HL-60 (cell line): ENCODE data around the gene HS3ST3A1.

ENCODE experiments used
- DNase-seq, 2 experiments: peaks; one replicate each; pipeline ENCODE4 v3.0.0-alpha.2; 2010 to 2020; ENCODE audit warnings: low read depth in 1 of 2, low spot score in 1 of 2
- H3K27ac ChIP-seq: fragments of 250-450 bp; sonication (Bioruptor Pico); replicated peaks from 2 replicates; pipeline ENCODE4 v1.5.1; 2020; ENCODE audit warnings: mild to moderate bottlenecking, moderate library complexity
- H3K27me3 ChIP-seq: fragments of 250-450 bp; sonication (Bioruptor Pico); 2 replicates; pipeline ENCODE4 v1.5.1; 2021; ENCODE audit warnings: mild to moderate bottlenecking, moderate library complexity; ENCODE audit not compliant: insufficient read depth, poor library complexity, severe bottlenecking
- H3K4me3 ChIP-seq: replicated peaks from 2 replicates; pipeline ENCODE4 v1.5.1; 2011; ENCODE audit warnings: mild to moderate bottlenecking, control low read depth, low read length; ENCODE audit not compliant: insufficient read depth
- CTCF ChIP-seq: IDR thresholded peaks from one replicate; pipeline ENCODE4 v1.5.1; 2011; ENCODE audit warnings: low read length, control low read depth, inconsistent platforms; ENCODE audit not compliant: insufficient read depth
- GABPA ChIP-seq: IDR thresholded peaks from 2 replicates; pipeline ENCODE4 v1.6.1; 2012; ENCODE audit warnings: low read depth
- POLR2AphosphoS5 ChIP-seq: IDR thresholded peaks from 2 replicates; pipeline ENCODE4 v1.6.1; 2012; ENCODE audit warnings: low read depth
- SPI1 ChIP-seq: IDR thresholded peaks from 2 replicates; pipeline ENCODE4 v1.6.1; 2012; ENCODE audit warnings: low read depth, mild to moderate bottlenecking, borderline replicate concordance
- TF ChIP-seq, protein P1 (sequence below): IDR thresholded peaks from 2 replicates; pipeline ENCODE4 v1.6.1; 2012; ENCODE audit warnings: low read depth; ENCODE audit not compliant: insufficient replicate concordance

Gene HS3ST3A1

GRCh38 chr17:13635951-13636350, 34.2 kb upstream of the HS3ST3A1 start:
- H3K27me3 ChIP-seq, result no peaks in the 10 kb centered on the region
- TF ChIP-seq POLR2AphosphoS5 (no peak), GABPA (no peak), SPI1 (no peak), CTCF (no peak)
- TF ChIP-seq, protein P1, sequence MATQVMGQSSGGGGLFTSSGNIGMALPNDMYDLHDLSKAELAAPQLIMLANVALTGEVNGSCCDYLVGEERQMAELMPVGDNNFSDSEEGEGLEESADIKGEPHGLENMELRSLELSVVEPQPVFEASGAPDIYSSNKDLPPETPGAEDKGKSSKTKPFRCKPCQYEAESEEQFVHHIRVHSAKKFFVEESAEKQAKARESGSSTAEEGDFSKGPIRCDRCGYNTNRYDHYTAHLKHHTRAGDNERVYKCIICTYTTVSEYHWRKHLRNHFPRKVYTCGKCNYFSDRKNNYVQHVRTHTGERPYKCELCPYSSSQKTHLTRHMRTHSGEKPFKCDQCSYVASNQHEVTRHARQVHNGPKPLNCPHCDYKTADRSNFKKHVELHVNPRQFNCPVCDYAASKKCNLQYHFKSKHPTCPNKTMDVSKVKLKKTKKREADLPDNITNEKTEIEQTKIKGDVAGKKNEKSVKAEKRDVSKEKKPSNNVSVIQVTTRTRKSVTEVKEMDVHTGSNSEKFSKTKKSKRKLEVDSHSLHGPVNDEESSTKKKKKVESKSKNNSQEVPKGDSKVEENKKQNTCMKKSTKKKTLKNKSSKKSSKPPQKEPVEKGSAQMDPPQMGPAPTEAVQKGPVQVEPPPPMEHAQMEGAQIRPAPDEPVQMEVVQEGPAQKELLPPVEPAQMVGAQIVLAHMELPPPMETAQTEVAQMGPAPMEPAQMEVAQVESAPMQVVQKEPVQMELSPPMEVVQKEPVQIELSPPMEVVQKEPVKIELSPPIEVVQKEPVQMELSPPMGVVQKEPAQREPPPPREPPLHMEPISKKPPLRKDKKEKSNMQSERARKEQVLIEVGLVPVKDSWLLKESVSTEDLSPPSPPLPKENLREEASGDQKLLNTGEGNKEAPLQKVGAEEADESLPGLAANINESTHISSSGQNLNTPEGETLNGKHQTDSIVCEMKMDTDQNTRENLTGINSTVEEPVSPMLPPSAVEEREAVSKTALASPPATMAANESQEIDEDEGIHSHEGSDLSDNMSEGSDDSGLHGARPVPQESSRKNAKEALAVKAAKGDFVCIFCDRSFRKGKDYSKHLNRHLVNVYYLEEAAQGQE, result no peak
- H3K4me3 ChIP-seq, result no peak overlapping the region
- no peak for DNase-seq
- no peak overlapping the region for H3K27ac ChIP-seq

DNA sequence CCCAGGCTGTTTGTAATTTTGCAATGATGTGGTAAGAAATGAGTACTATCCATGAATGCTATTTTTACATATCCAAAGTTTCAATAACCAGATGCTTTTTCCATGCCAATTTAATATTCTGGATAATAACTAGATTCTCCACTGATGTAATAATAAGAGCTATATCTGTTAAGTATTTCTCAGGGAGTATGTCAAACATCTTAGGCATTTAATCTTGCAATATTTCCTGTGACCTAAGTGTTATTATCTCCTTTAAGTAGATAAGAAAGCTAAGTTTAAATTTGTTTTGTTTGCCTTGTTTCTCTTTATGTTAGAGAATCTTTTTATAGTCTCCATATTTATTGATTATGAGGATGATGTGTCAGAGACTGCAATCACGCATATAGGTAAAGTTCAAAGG, 32.3 kb upstream of the HS3ST3A1 start:
- no peak for DNase-seq
- TF ChIP-seq POLR2AphosphoS5 (no peak), GABPA (no peak), CTCF (no peak), SPI1 (no peak)
- TF ChIP-seq, protein P1, result no peak
- no peak overlapping the region for H3K27ac ChIP-seq
- H3K4me3 ChIP-seq, result no peak overlapping the region
- no peaks in the 10 kb centered on the region for H3K27me3 ChIP-seq

GRCh38 chr17:13631529-13631928, 29.8 kb upstream of the HS3ST3A1 start:
- no peak for DNase-seq
- Histone ChIP-seq H3K27me3 (no peaks in the 10 kb centered on the region), H3K27ac (no peak overlapping the region), H3K4me3 (no peak overlapping the region)
- no peak for TF ChIP-seq SPI1

DNA sequence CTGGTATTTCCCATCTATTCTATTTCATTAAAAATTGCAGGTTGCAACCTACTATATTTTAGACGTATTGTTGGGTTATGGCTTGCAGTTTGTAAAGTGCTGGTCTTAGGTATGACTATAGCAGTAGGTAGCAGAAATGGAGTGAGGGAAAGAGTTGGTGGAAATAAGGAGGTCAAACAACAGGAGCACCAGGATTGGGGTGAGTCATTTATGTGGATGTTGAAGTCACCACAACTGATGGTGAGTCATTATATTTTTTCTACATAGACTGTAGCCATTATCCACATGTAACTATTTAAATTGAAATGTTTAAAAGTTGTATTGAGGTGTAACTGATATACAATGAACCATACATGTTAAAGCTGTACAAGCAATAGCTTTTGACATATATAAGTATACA, 25.0 kb upstream of the HS3ST3A1 start:
- no peak overlapping the region for H3K27ac ChIP-seq
- no peak overlapping the region for H3K4me3 ChIP-seq
- no peaks in the 10 kb centered on the region for H3K27me3 ChIP-seq
- no peak for DNase-seq
- TF ChIP-seq, protein P1, result no peak
- TF ChIP-seq SPI1 (no peak), GABPA (no peak), POLR2AphosphoS5 (no peak)
